Fibroblast of peridontal ligament (primary cell): ENCODE measurements around the gene SHB.
A peak's percentile ranks its signal among the peaks of the same experiment; 100 is the strongest.

Experiments
- DNase-seq: peaks from one replicate; pipeline ENCODE4 v3.0.0-alpha.2; 2010; ENCODE audit errors: extremely low read depth

SHB gene

DNA sequence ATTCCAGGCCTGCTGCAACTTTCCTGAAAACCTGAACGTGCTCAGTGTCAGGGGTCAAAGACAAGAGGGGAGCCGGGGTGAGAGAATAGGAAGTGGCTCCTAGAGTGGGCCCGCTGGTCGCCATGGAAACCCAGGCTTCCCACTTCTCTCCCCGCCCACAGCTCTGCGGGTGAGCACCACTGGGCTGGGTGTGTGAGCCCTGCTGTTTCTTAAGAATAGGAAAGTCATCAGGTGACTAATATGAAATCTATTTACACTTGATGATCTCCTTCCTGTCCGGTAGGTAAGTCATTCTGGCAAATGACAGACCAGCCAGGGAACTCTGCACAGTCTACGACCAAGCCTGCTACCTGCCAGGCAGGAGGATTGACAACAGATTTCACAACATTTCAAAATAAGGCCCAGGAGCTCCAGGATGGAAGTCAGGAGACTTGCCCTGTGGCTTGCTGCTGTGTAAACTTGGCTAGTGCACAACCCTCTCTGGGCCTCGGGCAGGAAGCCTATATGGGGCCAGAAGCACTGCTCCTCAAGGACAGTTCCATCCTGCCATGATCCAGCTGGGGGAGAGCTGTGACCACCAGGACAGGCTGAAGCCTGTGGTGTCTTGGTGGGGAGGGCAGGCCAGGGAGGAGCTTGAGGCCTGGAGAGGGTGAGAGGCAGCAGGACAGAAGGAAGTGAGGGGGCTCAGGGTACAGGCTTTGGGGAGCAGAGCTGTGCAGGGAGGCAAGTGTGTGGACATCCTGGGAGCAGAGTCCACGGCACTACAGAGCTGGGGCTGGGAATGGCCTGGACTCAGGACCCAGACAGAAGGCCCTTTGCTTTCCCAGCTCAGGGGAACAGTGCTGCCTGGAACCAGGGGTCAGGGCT lies 60.6 kb downstream of the SHB start:
- DNase-seq, result peak; percentile 67

- no peak for DNase-seq
Observed at GRCh38 chr9:38007016-38007415, 62.0 kb downstream of the SHB start.

- DNase-seq, result no peak
Observed at GRCh38 chr9:38006163-38006562, 62.9 kb downstream of the SHB start.

- peak; percentile 44 for DNase-seq
Observed at GRCh38 chr9:38004809-38005560, 64.0 kb downstream of the SHB start.

GRCh38 chr9:38003946-38004808 lies 64.8 kb downstream of the SHB start:
- no peak for DNase-seq

GRCh38 chr9:38003230-38003629 lies 65.8 kb downstream of the SHB start:
- no peak for DNase-seq

- no peak for DNase-seq
Observed at GRCh38 chr9:38001430-38001829, 67.6 kb downstream of the SHB start.

GRCh38 chr9:38000735-38001134 lies 68.3 kb downstream of the SHB start:
- no peak for DNase-seq

DNA sequence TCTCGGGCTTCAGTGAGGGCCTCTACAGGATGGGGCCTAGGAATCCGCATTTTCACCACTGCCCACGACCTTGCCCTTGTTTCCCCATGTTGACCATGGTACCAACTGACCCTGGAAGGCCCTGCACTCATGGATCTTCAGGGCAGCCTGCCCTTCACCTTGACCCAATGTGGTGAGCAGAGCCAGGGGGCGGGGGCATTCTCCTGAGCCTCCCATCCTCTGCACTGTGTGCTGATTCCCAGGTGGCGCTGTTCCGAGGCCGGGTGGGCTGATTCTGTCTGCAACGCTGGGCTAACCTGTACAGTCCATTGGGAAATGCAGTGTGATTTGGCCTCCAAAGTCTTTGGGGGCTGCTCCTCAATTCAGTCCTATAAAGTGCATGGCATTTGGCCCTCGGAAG lies 68.7 kb downstream of the SHB start:
- DNase-seq, result no peak

DNA sequence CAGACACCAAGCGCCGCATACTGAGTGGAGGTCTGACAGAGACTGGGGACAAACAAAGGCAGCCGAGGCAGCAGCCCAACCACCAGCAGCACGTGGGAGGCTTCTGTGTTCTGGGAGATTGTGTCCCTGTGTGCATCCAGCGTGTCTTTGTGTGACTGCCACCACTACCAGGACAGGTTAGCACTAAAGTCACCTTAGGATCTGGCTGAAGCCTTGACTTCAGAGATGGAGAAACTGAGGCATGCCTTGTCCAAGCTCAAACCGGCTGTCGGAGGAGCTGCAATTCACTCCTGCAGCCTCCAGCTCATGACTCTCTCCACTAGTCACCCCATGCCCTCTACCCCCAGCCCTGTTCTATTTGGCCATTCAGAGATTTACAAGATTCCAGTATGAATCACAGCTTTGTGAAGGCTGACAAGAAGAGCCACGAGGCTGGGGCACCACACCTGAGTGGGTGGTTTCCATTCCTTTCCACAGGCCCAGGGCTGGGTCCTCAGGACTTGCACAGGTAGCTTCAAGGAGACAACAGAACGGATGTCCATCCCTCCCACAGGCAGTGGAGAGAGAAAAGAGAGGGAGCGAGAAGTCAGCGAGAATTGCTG lies 69.3 kb downstream of the SHB start:
- no peak for DNase-seq

DNA sequence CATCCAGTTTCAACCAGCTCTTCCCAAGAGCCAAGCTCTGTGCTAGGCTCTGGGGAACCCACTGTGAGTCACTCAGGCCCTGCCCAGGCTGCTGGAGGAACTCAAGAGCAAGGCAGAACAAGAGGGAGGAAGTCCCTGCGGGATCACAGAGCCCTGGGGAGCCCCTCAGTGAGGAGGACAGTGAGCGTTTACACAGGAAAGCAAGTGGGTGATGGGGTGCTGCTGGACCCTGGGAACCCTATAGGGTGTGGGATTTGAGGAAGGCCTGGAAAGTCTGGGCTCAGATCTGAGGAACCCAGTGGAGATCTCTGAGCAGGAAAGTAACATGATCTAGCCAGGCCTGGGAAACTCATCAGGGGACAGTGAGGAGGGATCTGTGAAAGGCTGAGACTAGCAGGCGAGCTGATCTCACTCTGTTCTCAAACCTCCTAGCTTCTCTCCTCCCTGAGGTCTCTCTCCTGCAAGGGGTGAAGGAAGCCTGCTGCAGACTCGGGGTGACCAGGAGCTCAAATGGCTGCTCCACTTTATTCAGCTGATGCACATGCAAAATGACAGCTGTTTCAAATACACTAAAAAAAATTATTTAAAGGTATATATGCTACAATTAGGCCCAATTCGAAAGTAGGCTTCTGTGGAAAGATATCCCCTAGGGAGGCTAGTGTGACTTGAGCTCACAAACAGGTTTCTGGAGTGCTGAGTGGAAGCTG lies 70.0 kb downstream of the SHB start:
- peak; percentile 49 for DNase-seq

GRCh38 chr9:37997636-37998374 lies 71.2 kb downstream of the SHB start:
- no peak for DNase-seq

DNA sequence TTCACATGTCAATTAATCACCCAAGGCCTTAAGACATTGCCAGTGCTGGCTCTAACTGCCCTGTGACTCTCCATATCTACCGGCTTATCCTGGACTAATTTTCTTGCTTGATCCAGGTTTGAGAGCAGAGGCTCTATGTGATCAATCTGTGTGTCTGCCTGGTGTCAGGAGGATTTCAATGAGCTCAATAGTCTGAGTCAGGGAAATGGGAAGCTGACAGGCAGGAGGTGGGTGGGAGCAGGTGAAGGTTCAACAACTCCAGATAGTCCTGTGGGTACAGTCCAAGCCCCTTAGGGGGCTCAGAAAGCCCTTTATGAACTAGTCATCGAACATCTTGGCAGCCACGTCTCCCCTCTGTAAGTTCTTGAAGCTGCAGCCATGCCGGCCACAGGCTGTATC lies 72.2 kb downstream of the SHB start:
- no peak for DNase-seq

DNA sequence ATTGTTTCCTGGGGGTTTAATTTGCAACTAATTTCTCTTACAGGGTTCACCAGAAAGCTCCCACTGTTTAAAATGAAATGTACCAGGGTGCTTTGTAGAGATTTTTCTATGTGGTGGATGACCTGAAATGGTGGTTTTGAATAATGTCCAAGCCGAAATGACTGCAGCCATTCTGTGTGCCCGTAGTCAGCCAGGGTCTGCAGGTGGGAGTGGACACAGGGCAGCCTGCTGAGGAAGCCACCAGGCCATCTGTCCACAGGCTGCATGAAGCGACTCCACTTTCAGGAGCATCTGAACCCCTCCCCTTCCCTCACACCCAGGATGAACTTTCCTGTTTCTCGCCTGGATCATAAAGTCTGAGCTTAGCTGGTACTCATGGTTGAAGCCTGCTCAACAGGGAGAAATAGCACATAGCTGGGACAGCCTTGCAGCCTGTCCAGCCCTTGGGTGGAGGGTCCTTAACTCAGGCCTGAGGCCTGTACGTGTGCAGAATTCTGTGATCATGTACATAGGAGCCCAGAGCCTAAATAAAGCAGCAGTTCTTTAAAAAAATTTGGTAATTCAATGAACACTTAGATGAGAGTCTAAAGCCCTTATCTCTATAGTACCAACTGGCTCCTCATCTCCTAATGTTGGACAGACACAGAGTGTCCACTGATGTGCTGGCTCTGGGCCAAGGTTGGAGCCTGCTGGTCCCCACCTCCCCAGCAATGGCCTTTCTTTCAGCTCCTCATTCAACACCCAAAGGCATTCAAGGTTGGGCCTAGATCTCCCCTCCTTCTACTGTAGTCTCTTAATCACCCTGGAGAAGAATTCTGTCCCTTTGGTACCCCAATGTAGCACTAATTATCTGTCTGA lies 72.8 kb downstream of the SHB start:
- DNase-seq, result no peak

DNA sequence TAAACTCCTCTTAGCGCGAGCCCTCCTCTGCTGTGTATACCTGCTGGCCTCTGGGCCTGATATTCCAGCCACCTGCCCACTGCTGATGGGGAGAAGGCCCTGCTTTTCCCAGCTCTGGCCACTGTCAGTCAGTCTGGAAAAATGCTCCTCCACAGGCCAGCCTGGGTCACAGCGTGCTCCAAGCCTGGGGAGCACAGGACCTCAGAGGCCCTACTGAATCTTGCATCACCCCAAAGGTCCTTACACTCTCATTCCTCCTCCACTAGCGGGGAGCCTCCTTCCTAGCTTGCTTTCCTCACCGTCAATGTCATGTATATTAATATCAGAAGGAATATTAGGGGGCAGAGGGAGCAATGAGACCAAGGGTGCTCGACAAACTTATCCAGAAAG lies 73.7 kb downstream of the SHB start:
- DNase-seq, result no peak

GRCh38 chr9:37994639-37995347 lies 74.2 kb downstream of the SHB start:
- DNase-seq, result peak; percentile 47

- DNase-seq, result no peak
Observed at GRCh38 chr9:37992924-37993349, 76.1 kb downstream of the SHB start.

DNA sequence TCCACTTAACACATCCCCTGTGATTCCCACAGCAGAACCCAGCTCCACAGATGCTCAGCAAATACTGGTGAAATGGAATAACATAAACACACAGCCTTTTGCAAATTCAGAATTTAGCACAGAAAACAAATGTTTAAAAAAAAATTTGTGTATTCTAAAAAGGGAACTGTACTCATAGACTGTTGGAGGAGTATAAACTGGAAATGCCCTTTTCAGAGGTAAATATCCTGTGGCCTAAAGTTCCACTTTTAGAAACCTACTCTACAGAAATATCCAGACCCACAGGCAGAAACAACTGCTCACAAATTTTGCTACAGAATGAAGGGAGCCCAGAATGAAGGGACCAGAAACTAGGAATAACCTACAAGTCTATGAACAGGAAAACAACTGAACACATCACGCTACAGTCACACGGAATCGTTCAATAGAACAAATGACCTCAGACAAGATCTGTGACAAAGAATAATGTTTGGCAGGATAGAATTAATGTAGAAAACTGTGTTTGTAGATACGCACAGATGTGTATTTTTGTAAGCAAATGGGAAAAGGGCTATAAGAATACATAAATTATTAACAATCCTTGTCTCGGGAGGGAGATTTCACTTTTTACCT lies 78.5 kb downstream of the SHB start:
- no peak for DNase-seq
